Neuronal stem cell (in vitro differentiated cells): ENCODE data around the gene CCNG2. TPM values are rescaled to one million over a fixed set of nuclear protein-coding genes. Genes with fewer than 3 reads are reported as not detected.
A peak's percentile ranks its signal among the peaks of the same experiment; 100 is the strongest.

Source experiments
- DNase-seq: peaks from one replicate; pipeline ENCODE4 v3.0.0-alpha.2; 2013; ENCODE audit warnings: low spot score
- H2AFZ ChIP-seq: one replicate; pipeline ENCODE4 v1.6.1; 2013; ENCODE audit warnings: mild to moderate bottlenecking, low read length, inconsistent platforms
- H2AK5ac ChIP-seq: 2 replicates; pipeline ENCODE4 v1.6.1; 2013; ENCODE audit warnings: low read depth, mild to moderate bottlenecking, inconsistent platforms, low read length, moderate library complexity, mixed read lengths
- H2BK120ac ChIP-seq: 2 replicates; pipeline ENCODE4 v1.6.1; 2013; ENCODE audit warnings: low read depth, mild to moderate bottlenecking, inconsistent platforms, low read length, moderate library complexity, mixed read lengths
- H2BK12ac ChIP-seq: one replicate; pipeline ENCODE4 v1.6.1; 2013; ENCODE audit warnings: low read length, inconsistent platforms
- H2BK15ac ChIP-seq: 2 replicates; pipeline ENCODE4 v1.6.1; 2013; ENCODE audit warnings: mild to moderate bottlenecking, low read length, inconsistent platforms, mixed read lengths
- H2BK5ac ChIP-seq: one replicate; pipeline ENCODE4 v1.6.1; 2013; ENCODE audit warnings: inconsistent platforms, mild to moderate bottlenecking, low read length, moderate library complexity
- H3K14ac ChIP-seq: one replicate; pipeline ENCODE4 v1.6.1; 2013; ENCODE audit warnings: low read length, inconsistent platforms
- H3K18ac ChIP-seq: 2 replicates; pipeline ENCODE4 v1.6.1; 2013; ENCODE audit warnings: low read length, inconsistent platforms
- H3K23ac ChIP-seq: 2 replicates; pipeline ENCODE4 v1.6.1; 2013; ENCODE audit warnings: low read depth, mild to moderate bottlenecking, mixed read lengths, low read length, inconsistent platforms; ENCODE audit not compliant: poor library complexity
- H3K27ac ChIP-seq: replicated peaks from 3 replicates; pipeline ENCODE4 v1.5.1; 2013; ENCODE audit warnings: low read length, inconsistent platforms
- H3K27me3 ChIP-seq, 3 experiments: 2 replicates each; pipeline ENCODE4 v1.6.1; 2013; ENCODE audit warnings: low read length in 3 of 3, mild to moderate bottlenecking in 2 of 3, inconsistent platforms in 1 of 3, low read depth in 1 of 3, mixed read lengths in 1 of 3, moderate library complexity in 1 of 3; ENCODE audit not compliant: control insufficient read depth in 3 of 3, insufficient read depth in 3 of 3
- H3K36me3 ChIP-seq, 2 donors: replicated peaks in 1 of 2; 2 replicates each; pipeline ENCODE4 v1.6.1; 2013; ENCODE audit warnings: low read length in 2 of 2; ENCODE audit not compliant: control insufficient read depth in 2 of 2, insufficient read depth in 2 of 2
- H3K4ac ChIP-seq: 2 replicates; pipeline ENCODE4 v1.6.1; 2013; ENCODE audit warnings: inconsistent platforms, mild to moderate bottlenecking, low read length, moderate library complexity
- H3K4me1 ChIP-seq, 2 donors: 1 replicate in 1 of 2; 2 replicates in 1 of 2; pipeline ENCODE4 v1.6.1; 2013; ENCODE audit warnings: low read length in 2 of 2, low read depth in 1 of 2; ENCODE audit not compliant: control insufficient read depth in 2 of 2, insufficient read depth in 1 of 2
- H3K4me2 ChIP-seq: one replicate; pipeline ENCODE4 v1.6.1; 2013; ENCODE audit warnings: mild to moderate bottlenecking, low read length, inconsistent platforms; ENCODE audit not compliant: insufficient read depth, poor library complexity, severe bottlenecking
- H3K4me3 ChIP-seq, 2 donors: 2 replicates each; pipeline ENCODE4 v1.5.1; 2013; ENCODE audit warnings: low read length in 2 of 2, mild to moderate bottlenecking in 2 of 2, inconsistent platforms in 1 of 2, moderate library complexity in 1 of 2
- H3K79me1 ChIP-seq: one replicate; pipeline ENCODE4 v1.6.1; 2013; ENCODE audit warnings: low read depth, mild to moderate bottlenecking, inconsistent platforms, low read length, moderate library complexity
- H3K9ac ChIP-seq: one replicate; pipeline ENCODE4 v1.6.1; 2013; ENCODE audit warnings: mild to moderate bottlenecking, low read depth, low read length, inconsistent platforms; ENCODE audit not compliant: poor library complexity
- H3K9me3 ChIP-seq, 2 donors: replicated peaks in 1 of 2; 2 replicates each; pipeline versions ENCODE3 to v1.6.1; 2013; ENCODE audit warnings: low read length in 2 of 2, mild to moderate bottlenecking in 2 of 2, inconsistent platforms in 1 of 2, low read depth in 1 of 2, mixed read lengths in 1 of 2, moderate library complexity in 1 of 2; ENCODE audit not compliant: control insufficient read depth in 2 of 2, insufficient read depth in 1 of 2
- H4K8ac ChIP-seq: one replicate; pipeline ENCODE4 v1.6.1; 2013; ENCODE audit warnings: low read depth, mild to moderate bottlenecking, inconsistent platforms, low read length, moderate library complexity
- H4K91ac ChIP-seq: one replicate; pipeline ENCODE4 v1.6.1; 2013; ENCODE audit warnings: low read length, low read depth, mild to moderate bottlenecking, inconsistent platforms; ENCODE audit not compliant: poor library complexity
- WGBS, 2 donors: extraction: QIAGEN DNeasy Blood & Tissue Kit; methylation state at CpG; one replicate each; pipeline ENCODE4 v1.1.7; 2013; ENCODE audit warnings: missing lambda C conversion rate in 2 of 2, mixed read lengths in 1 of 2; ENCODE audit not compliant: insufficient read length in 2 of 2, insufficient replicate concordance in 1 of 2; ENCODE audit errors: extremely low coverage in 2 of 2; 5-methylcytosine and 5-hydroxymethylcytosine counted together
- polyA plus RNA-seq, 2 experiments: library from polyadenylated mRNA; stranded (reverse); fragments of 200-250 nt; gene quantifications; one replicate each; pipeline ENCODE4 v1.2.3, GENCODE V29; 2013

CCNG2 gene
- polyA plus RNA-seq (2013, experiment 1 of 2), result 66.4 TPM
- 67.3 TPM for polyA plus RNA-seq (2013, experiment 2 of 2)

GRCh38 chr4:77156912-77157858 is at the start of gene CCNG2:
TSS of gene CCNG2 (plus strand) at chr4:77157207. CDS start at chr4:77158533, 1,326 bp downstream.
- Histone ChIP-seq H3K18ac (peak within 1 kb of the TSS; percentile 100), H3K4me1 (peaks cover 16 to 32% of the 10 kb centered on the region in 2 donors)

GRCh38 chr4:77110730-77111129 is 46.3 kb upstream of the CCNG2 start:
- no peak overlapping the region for H2BK12ac ChIP-seq
- peaks cover 0 to 11% (median 0%) of the 10 kb centered on the region in 3 experiments for H3K27me3 ChIP-seq
- H3K4me2 ChIP-seq, result no peak overlapping the region
- H2AK5ac ChIP-seq, result no peak overlapping the region
- H3K27ac ChIP-seq, result no peak overlapping the region
- no peaks in the 10 kb centered on the region for H3K79me1 ChIP-seq
- H3K4ac ChIP-seq, result no peak overlapping the region
- no peak overlapping the region for H2BK120ac ChIP-seq
- no peak overlapping the region for H3K14ac ChIP-seq
- H3K18ac ChIP-seq, result no peak overlapping the region
- H3K4me3 ChIP-seq, result no peak overlapping the region
- H2AFZ ChIP-seq, result no peak overlapping the region
- no peak overlapping the region for H3K23ac ChIP-seq
- no peak overlapping the region for H2BK15ac ChIP-seq
- H3K36me3 ChIP-seq, result no peaks in the 10 kb centered on the region
- H4K8ac ChIP-seq, result no peak overlapping the region
- no peaks in the 10 kb centered on the region for H3K9me3 ChIP-seq
- DNase-seq, result no peak
- no peaks in the 10 kb centered on the region for H3K4me1 ChIP-seq
- no peak overlapping the region for H4K91ac ChIP-seq
- WGBS, 2 donors, result no CpG with 5 or more reads among the region's 1 CpG
- H3K9ac ChIP-seq, result no peak overlapping the region
- H2BK5ac ChIP-seq, result no peak overlapping the region

More at GRCh38 chr4:77156912-77157858, at the start of gene CCNG2:
- Histone ChIP-seq H2AFZ (peak within 1 kb of the TSS; percentile 94), H2BK120ac (peak within 1 kb of the TSS; percentile 99), H3K23ac (peak within 1 kb of the TSS; percentile 99), H3K4me3 (peak within 1 kb of the TSS; percentile 97 to 100), H3K9ac (peak within 1 kb of the TSS; percentile 98), H3K9me3 (no peaks in the 10 kb centered on the region), H4K8ac (no peak within 1 kb of the TSS), H2BK12ac (peak within 1 kb of the TSS; percentile 89), H3K4me2 (peak within 1 kb of the TSS; percentile 92), H2BK5ac (peak within 1 kb of the TSS; percentile 100), H4K91ac (no peak within 1 kb of the TSS), H2BK15ac (peak within 1 kb of the TSS; percentile 88), H3K14ac (peak within 1 kb of the TSS; percentile 99), H3K79me1 (peaks cover 3% of the 10 kb centered on the region), H3K4ac (peak within 1 kb of the TSS; percentile 95), H3K36me3 (peaks cover 8 to 40% of the 10 kb centered on the region in 2 donors), H2AK5ac (peak within 1 kb of the TSS; percentile 98), H3K27ac (peak within 1 kb of the TSS; percentile 98), H3K27me3 (no peaks in the 10 kb centered on the region)
- no peak for DNase-seq
- no CpG with 5 or more reads among the region's 94 CpGs for WGBS, 2 donors

- no peaks in the 10 kb centered on the region for H3K79me1 ChIP-seq
- no peaks in the 10 kb centered on the region for H3K9me3 ChIP-seq
- no peak overlapping the region for H2BK5ac ChIP-seq
- no peak for DNase-seq
- no peaks in the 10 kb centered on the region for H3K4me1 ChIP-seq
- H2BK120ac ChIP-seq, result no peak overlapping the region
- H4K8ac ChIP-seq, result no peak overlapping the region
- peak overlapping the region; percentile 35 for H2AK5ac ChIP-seq
- H4K91ac ChIP-seq, result no peak overlapping the region
- H3K23ac ChIP-seq, result no peak overlapping the region
- H2BK12ac ChIP-seq, result peak overlapping the region; percentile 22
- WGBS, 2 donors, result no CpG with 5 or more reads among the region's 29 CpGs
- H3K4me2 ChIP-seq, result no peak overlapping the region
- peak overlapping the region; percentile 71 for H2BK15ac ChIP-seq
- peak overlapping the region; percentile 76 for H3K18ac ChIP-seq
- H3K4me3 ChIP-seq, result no peak overlapping the region
- peak overlapping the region; percentile 17 for H2AFZ ChIP-seq
- H3K4ac ChIP-seq, result no peak overlapping the region
- no peaks in the 10 kb centered on the region for H3K36me3 ChIP-seq
- H3K27ac ChIP-seq, result no peak overlapping the region
- H3K14ac ChIP-seq, result no peak overlapping the region
- H3K9ac ChIP-seq, result peak overlapping the region; percentile 21
- H3K27me3 ChIP-seq, result peaks cover 0 to 12% (median 0%) of the 10 kb centered on the region in 3 experiments
These were observed 43.9 kb upstream of the CCNG2 start for GRCh38 chr4:77113069-77113468.

GRCh38 chr4:77117721-77118120 is 39.3 kb upstream of the CCNG2 start:
- Histone ChIP-seq H2BK5ac (no peak overlapping the region), H4K8ac (no peak overlapping the region), H3K9ac (no peak overlapping the region), H4K91ac (no peak overlapping the region), H3K4me2 (no peak overlapping the region), H2AK5ac (no peak overlapping the region), H2BK120ac (no peak overlapping the region), H3K27me3 (peaks cover 0 to 12% (median 0%) of the 10 kb centered on the region in 3 experiments), H2AFZ (no peak overlapping the region), H3K27ac (no peak overlapping the region), H3K23ac (no peak overlapping the region), H3K4me1 (no peaks in the 10 kb centered on the region), H3K14ac (no peak overlapping the region), H2BK12ac (no peak overlapping the region), H2BK15ac (no peak overlapping the region), H3K36me3 (no peaks in the 10 kb centered on the region), H3K18ac (no peak overlapping the region), H3K79me1 (no peaks in the 10 kb centered on the region), H3K4ac (no peak overlapping the region), H3K9me3 (peaks cover 0 to 3% of the 10 kb centered on the region in 2 donors), H3K4me3 (no peak overlapping the region)
- DNase-seq, result no peak
